MCF 10A (cell line): ENCODE measurements around the gene CAMKK2. TPM values are rescaled to one million over a fixed set of nuclear protein-coding genes. Genes with fewer than 3 reads are reported as not detected.

ENCODE experiments used
- BruUV-seq: library from RNA; stranded (reverse); fragments of 400-500 nt; replicated peaks from 2 replicates; lab custom pipeline; 2021; lab: Mats Ljungman, UMichigan
- CTCF ChIA-PET: fragments of 300-600 bp; sonication (Branson Sonifier 250); formaldehyde crosslinking; extraction: SDS; loops from one replicate; lab custom pipeline; 2021; ENCODE audit warnings: antibody characterized with exemption, inconsistent platforms; lab: Yijun Ruan, JAX
- POLR2A ChIA-PET: fragments of 300-600, 350-650 bp; sonication (Branson Sonifier 250); formaldehyde crosslinking; extraction: SDS; loops from one replicate; lab custom pipeline; 2020; ENCODE audit warnings: antibody characterized with exemption, inconsistent platforms; lab: Yijun Ruan, JAX
- DNase-seq: peaks from one replicate; pipeline ENCODE4 v3.0.0-alpha.2; 2018; ENCODE audit not compliant: unreplicated experiment
- H3K27ac Mint-ChIP-seq: one replicate; pipeline ENCODE4 v1.8.0; 2022; ENCODE audit warnings: mild to moderate bottlenecking, low read depth, mixed read lengths; ENCODE audit not compliant: unreplicated experiment
- H3K27me3 Mint-ChIP-seq: one replicate; pipeline ENCODE4 v1.8.0; 2022; ENCODE audit warnings: mixed read lengths; ENCODE audit not compliant: insufficient read depth, unreplicated experiment
- H3K36me3 Mint-ChIP-seq: one replicate; pipeline ENCODE4 v1.8.0; 2022; ENCODE audit warnings: mild to moderate bottlenecking, moderate library complexity, mixed read lengths; ENCODE audit not compliant: insufficient read depth, unreplicated experiment
- H3K4me1 Mint-ChIP-seq: one replicate; pipeline ENCODE4 v1.8.0; 2022; ENCODE audit warnings: mixed read lengths; ENCODE audit not compliant: insufficient read depth, unreplicated experiment
- H3K4me3 Mint-ChIP-seq: one replicate; pipeline ENCODE4 v1.8.0; 2022; ENCODE audit warnings: mild to moderate bottlenecking, moderate library complexity, mixed read lengths; ENCODE audit not compliant: unreplicated experiment
- H3K9me3 Mint-ChIP-seq: one replicate; pipeline ENCODE4 v1.8.0; 2022; ENCODE audit warnings: mixed read lengths; ENCODE audit not compliant: unreplicated experiment
- CTCF ChIP-seq: fragments of 200-600 bp; IDR thresholded peaks from one replicate; pipeline ENCODE4 v1.8.0; 2022; ENCODE audit warnings: antibody characterized with exemption, mild to moderate bottlenecking; ENCODE audit not compliant: unreplicated experiment
- intact Hi-C: fragments of 100-400 bp; cut with micrococcal nuclease; formaldehyde crosslinking; loops from 2 replicates; pipeline ENCODE4 v1.14.1; 2022
- total RNA-seq: library from RNA; stranded (reverse); gene quantifications from 2 replicates; pipeline ENCODE4 v1.2.3, GENCODE V29; 2022

CAMKK2 gene
- total RNA-seq, 1 experiment from 2014 or later, result 36.3 TPM

GRCh38 chr12:121236776-121237175 is 59.7 kb downstream of the CAMKK2 start:
- Mint-ChIP-seq H3K36me3 (peaks cover 31% of the 10 kb centered on the region), H3K9me3 (no peaks in the 10 kb centered on the region), H3K27me3 (no peaks in the 10 kb centered on the region), H3K4me3 (no peak overlapping the region), H3K4me1 (no peaks in the 10 kb centered on the region), H3K27ac (no peak overlapping the region)
- ChIA-PET CTCF (no interaction called here), POLR2A (no interaction called here)
- DNase-seq, result no peak
- no peak for TF ChIP-seq CTCF
- no TSS peak for BruUV-seq
- intact Hi-C loops, result no loop called here

GRCh38 chr12:121233628-121234020 is 62.9 kb downstream of the CAMKK2 start:
- Mint-ChIP-seq H3K27me3 (no peaks in the 10 kb centered on the region), H3K36me3 (peaks cover 5% of the 10 kb centered on the region), H3K27ac (no peak overlapping the region), H3K9me3 (no peaks in the 10 kb centered on the region), H3K4me1 (no peaks in the 10 kb centered on the region), H3K4me3 (no peak overlapping the region)
- DNase-seq, result no peak
- BruUV-seq, result no TSS peak
- ChIA-PET CTCF (no interaction called here), POLR2A (no interaction called here)
- intact Hi-C loops, result no loop called here
- no peak for TF ChIP-seq CTCF

GRCh38 chr12:121232977-121233627 is 63.4 kb downstream of the CAMKK2 start:
- POLR2A ChIA-PET, result no interaction called here

GRCh38 chr12:121232163-121232562 is 64.3 kb downstream of the CAMKK2 start:
- CTCF ChIA-PET, result no interaction called here
- no TSS peak for BruUV-seq
- Mint-ChIP-seq H3K9me3 (no peaks in the 10 kb centered on the region), H3K36me3 (peaks cover 5% of the 10 kb centered on the region), H3K27ac (no peak overlapping the region), H3K4me3 (no peak overlapping the region), H3K27me3 (no peaks in the 10 kb centered on the region), H3K4me1 (no peaks in the 10 kb centered on the region)
- intact Hi-C loops, result no loop called here
- no peak for DNase-seq
- POLR2A ChIA-PET, result no interaction called here
- no peak for TF ChIP-seq CTCF

More at GRCh38 chr12:121232977-121233627, 63.4 kb downstream of the CAMKK2 start:
- DNase-seq, result no peak
- no peak overlapping the region for H3K4me3 Mint-ChIP-seq
- no peak overlapping the region for H3K27ac Mint-ChIP-seq
- no peaks in the 10 kb centered on the region for H3K4me1 Mint-ChIP-seq
- CTCF ChIA-PET, result no interaction called here
- no peak for TF ChIP-seq CTCF
- no TSS peak for BruUV-seq
- no peaks in the 10 kb centered on the region for H3K9me3 Mint-ChIP-seq
- peaks cover 5% of the 10 kb centered on the region for H3K36me3 Mint-ChIP-seq
- intact Hi-C loops, result no loop called here
- no peaks in the 10 kb centered on the region for H3K27me3 Mint-ChIP-seq
